HG03064 (cell line): Measurements from ENCODE around the gene ALOX5AP.

Experiments
- ATAC-seq: cut with Tn5 transposase; IDR thresholded peaks from one replicate; pipeline ENCODE4 v1.9.1; 2021; ENCODE audit warnings: low read depth; ENCODE audit not compliant: unreplicated experiment

ALOX5AP gene

GRCh38 chr13:30791354-30792001 is 56.1 kb downstream of the ALOX5AP start:
- no peak for ATAC-seq

GRCh38 chr13:30792285-30793000 is 57.1 kb downstream of the ALOX5AP start:
- ATAC-seq = no peak

DNA sequence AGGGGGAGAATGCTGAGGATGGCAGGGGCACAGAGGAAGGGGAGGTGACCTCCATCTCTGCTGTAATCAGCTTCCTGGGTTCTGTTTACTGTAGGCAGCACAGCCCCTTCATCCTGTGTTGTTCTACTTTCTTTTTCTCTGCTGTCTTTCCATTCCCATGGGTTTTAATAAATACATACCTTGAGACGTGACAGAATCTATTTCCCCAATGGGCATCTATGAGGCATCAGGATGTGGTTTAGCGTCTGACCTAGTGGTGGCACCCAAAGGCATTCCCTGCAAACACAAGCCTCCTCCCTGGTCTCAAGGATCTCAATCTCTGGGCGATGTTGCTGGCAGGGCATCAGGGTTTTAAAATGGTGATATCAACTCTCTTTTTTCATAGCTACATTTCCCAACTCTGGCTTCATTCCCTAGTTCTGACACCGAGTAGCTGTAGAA is 60.8 kb downstream of the ALOX5AP start:
- no peak for ATAC-seq

- ATAC-seq = no peak
These were observed 61.6 kb downstream of the ALOX5AP start for GRCh38 chr13:30796631-30797601.

DNA sequence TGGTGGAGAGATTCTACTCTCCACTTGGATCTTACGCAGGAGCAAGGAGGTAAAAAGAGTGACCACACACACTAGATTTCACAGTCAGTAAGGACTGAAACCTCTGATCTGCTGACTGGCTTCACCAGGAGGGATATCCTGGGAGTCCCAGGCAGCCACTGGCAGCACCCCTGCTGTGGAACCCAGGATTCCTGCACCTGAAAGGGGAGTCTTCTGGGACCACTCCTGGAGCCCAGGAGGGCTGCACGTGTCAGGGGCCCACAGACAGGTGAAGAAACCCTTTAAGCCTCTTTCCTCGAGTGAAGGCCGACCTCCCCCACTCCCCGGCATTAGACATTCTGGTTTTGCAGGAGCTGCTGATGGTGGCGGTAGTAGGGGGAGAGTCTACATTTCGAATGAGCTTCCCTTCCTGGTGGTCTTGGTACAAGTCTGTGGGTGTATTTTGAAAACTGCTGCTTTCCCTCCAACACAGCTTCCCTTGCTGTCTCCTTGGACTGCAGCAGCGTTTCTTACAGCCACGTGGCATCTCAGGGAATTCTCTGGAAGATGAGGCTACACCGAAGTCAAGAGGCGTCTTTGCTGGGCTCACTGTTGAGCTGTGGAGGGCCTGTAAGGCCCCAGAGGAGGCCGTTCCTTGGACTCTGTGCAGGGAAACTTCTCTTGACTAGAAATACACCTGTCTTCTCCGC is 62.6 kb downstream of the ALOX5AP start:
- no peak for ATAC-seq

DNA sequence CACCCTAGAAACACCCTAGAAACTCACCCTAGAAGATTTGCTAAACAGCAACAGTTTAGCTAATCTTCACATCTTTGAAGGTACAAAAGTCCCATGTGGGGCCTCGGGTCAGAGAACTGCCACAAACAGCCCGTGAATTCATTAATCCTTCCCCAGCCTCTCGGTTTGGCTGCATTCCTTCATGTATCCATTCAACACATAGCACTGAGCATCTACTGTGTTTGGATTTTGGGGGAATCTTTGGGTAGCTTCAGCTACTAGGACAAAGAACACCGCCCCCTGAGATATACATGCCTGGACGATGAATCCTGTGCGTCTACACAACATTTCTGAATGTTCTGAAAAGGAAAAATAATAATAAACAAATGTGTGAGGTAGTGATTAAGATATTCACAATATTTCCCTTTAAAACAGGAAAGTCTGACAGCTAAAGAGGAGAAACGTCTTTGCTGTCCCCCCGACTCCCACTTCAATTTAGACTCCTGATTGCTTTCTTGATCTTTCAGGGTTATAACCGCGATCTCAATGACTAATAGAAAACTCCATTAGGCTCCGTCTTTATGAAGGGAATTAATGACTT is 63.5 kb downstream of the ALOX5AP start:
- ATAC-seq = no peak

- no peak for ATAC-seq
These were observed 64.0 kb downstream of the ALOX5AP start for GRCh38 chr13:30799356-30799824.

GRCh38 chr13:30800107-30800506 is 64.8 kb downstream of the ALOX5AP start:
- ATAC-seq = no peak

GRCh38 chr13:30802501-30802900 is 67.2 kb downstream of the ALOX5AP start:
- peak; percentile 17 for ATAC-seq

DNA sequence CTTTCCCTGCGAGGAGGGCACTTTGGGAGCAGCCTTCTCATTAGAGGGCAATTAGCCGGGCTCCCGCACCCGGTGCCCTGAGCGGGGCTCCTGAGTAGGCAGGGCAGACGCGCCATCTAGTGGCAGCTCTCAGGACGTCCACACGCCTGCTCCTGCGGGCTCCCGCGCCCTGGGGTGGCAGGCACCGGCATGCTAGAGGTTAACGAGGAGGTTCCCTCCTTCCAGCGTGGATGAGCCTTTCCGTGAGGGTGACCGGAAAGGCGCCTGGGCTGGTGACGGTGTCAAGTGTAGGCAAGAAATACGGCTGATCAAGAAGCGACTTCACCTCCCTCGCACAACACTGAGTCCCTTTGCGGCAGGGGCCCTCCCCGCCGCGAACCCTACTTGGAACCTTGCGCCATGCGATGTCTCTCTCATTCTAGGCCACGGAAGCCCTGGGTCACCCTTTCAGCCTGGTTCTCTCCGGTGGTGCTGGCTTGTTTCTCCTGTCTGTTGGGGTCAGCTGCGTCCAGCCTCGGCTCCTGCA is 67.7 kb downstream of the ALOX5AP start:
- ATAC-seq = peak; percentile 89

GRCh38 chr13:30803749-30804148 is 68.4 kb downstream of the ALOX5AP start:
- no peak for ATAC-seq

GRCh38 chr13:30804474-30804873 is 69.1 kb downstream of the ALOX5AP start:
- ATAC-seq = no peak

DNA sequence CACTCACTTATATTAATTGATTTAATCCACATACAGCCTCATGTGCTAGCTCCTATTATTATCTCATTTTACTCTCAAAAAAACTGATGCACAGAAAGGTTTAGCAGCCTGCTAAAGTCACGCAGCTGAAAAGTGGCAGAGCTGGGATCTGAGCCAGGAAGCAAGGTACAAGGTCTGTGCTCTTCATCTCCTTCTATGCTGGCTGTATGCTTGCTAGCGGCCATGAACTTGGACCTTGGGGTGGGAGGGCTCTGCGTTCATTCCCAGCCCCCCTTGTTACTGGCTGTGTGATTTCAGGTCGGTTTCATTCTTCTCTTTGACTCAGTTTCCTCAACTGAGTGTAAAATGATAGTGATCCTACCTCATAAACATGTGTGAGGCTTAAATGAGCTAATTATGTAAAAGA is 69.8 kb downstream of the ALOX5AP start:
- ATAC-seq = no peak

DNA sequence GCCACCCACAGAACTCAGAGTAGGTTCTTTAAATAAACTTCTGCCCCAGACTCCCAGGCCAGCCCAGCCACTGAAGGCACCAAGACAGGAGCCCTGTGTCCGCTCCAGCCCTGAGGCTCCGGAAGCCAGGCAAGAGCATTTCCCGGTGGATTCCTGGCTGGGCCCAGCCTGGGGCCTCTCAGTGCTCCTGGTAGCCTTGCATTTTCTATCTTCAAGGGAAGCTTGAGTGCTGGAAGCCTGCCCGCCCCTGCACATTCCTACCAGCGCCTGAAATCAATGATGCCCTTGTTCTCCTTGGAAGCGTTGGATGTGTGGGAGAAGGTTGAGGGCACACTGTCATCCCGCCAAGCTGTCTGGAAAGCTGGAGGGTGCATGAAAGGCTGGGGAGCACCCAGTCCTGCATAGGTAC is 70.3 kb downstream of the ALOX5AP start:
- no peak for ATAC-seq

GRCh38 chr13:30806784-30807183 is 71.4 kb downstream of the ALOX5AP start:
- no peak for ATAC-seq

DNA sequence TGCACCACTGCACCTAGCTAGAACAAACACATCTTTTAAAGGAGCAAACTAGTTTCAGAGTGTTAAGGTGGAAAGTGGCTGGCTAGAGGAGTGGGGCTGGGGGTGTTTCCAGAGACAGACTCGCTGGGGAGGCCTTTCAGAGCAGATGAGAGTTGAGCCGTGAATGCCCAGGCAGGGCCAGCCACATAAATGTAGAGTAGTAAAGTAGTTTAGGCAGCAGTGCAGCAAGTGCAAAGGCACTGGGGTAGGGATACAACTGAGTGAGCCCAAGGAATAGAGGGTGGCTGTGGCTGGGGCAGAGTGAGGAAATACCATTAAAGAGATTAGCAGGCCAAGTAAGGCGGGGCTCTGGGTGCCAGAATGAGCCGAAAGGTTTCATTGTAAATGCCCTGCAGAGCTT is 72.0 kb downstream of the ALOX5AP start:
- ATAC-seq = no peak

GRCh38 chr13:30808600-30808999 is 73.3 kb downstream of the ALOX5AP start:
- no peak for ATAC-seq

DNA sequence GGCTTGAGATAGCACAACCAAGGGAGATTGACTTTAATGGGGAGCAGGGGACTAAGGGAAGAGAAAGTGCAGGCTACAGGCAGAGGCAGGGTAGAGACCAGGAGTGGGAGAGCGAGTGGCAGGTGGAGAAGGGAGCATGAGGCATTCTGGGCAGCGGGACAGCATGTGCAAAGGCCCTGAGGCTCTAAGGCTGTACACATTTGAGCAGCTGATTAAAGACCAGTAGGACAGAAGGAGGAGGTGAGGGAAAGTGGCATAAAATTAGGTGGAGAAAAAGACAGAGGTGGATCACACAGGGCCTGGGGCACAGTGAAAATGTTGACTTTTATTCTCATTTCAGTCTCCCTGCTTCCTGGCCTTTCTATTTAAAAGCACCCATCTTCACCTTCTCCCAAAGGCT is 74.4 kb downstream of the ALOX5AP start:
- ATAC-seq = no peak

GRCh38 chr13:30810261-30810701 is 74.9 kb downstream of the ALOX5AP start:
- ATAC-seq = no peak

DNA sequence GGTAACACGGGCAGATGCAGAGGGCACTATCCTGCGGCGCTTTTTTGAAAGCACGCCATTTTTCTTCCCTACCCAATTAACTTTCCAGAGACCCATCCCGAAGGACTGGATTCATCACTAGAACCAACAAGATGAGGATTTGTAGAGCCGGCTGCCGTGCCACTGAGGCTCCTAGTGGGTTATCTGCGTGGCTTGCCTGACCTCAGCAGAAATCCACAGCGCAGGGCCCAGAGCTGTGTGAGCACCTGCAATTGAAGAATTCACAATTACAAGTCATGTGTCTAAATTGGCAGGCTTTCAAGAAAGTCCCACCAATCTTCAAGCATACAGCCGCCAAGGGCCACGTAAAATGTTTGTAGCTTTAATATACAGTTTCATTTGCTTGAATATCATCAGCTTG is 75.5 kb downstream of the ALOX5AP start:
- no peak for ATAC-seq
